Neural progenitor cell (in vitro differentiated cells): ENCODE data around the gene PTPN22.

ENCODE experiments used
- CTCF ChIP-seq: fragments of 200-600 bp; sonication (generic); IDR thresholded peaks from 2 replicates; pipeline ENCODE4 v1.5.1; 2017; ENCODE audit warnings: antibody characterized with exemption, mild to moderate bottlenecking
- EZH2 ChIP-seq: fragments of 200-600 bp; sonication (generic); IDR thresholded peaks from 2 replicates; pipeline ENCODE4 v1.6.1; 2017; ENCODE audit warnings: antibody characterized with exemption, mild to moderate bottlenecking, moderate library complexity

- no peak for TF ChIP-seq CTCF
- TF ChIP-seq EZH2: no peak
Observed at GRCh38 chr1:113783254-113784103, 88.0 kb downstream of the PTPN22 start.
